Cardiac muscle cell (in vitro differentiated cells and primary cell): ENCODE results near the gene CDC42EP1. TPM values are rescaled to one million over a fixed set of nuclear protein-coding genes. Genes with fewer than 3 reads are reported as not detected.
"Not testable (repeated sequence)": the region's sequence is repeated elsewhere in the genome, so short reads cannot be mapped to it uniquely, and the experiment has no call there.

Experiments
- DNase-seq, 2 donors: peaks; one replicate each; pipeline versions ENCODE4 v3.0.0 to v3.0.0-alpha.2; 2010 to 2017; ENCODE audit warnings: low read depth in 1 of 2, low spot score in 1 of 2
- H3K27ac ChIP-seq: fragments of 200-600 bp; sonication (generic); 2 replicates; pipeline ENCODE4 v1.5.1; 2016
- H3K27me3 ChIP-seq: fragments of 200-600 bp; sonication (generic); 2 replicates; pipeline ENCODE4 v1.6.0; 2016; ENCODE audit warnings: control low read depth
- H3K36me3 ChIP-seq: fragments of 200-600 bp; sonication (generic); 2 replicates; pipeline ENCODE4 v1.5.1; 2016; ENCODE audit warnings: control low read depth
- H3K4me1 ChIP-seq: fragments of 200-600 bp; sonication (generic); 2 replicates; pipeline ENCODE4 v1.8.1; 2017; ENCODE audit warnings: low read depth, mild to moderate bottlenecking, mixed run types
- H3K4me3 ChIP-seq: fragments of 200-600 bp; sonication (generic); 2 replicates; pipeline ENCODE4 v1.5.1; 2016; ENCODE audit warnings: mild to moderate bottlenecking
- H3K9me3 ChIP-seq: fragments of 200-600 bp; sonication (generic); 2 replicates; pipeline ENCODE4 v1.5.1; 2017; ENCODE audit warnings: low read depth, mild to moderate bottlenecking, control low read depth
- CTCF ChIP-seq: IDR thresholded peaks from 2 replicates; pipeline ENCODE4 v1.5.1; 2012; ENCODE audit warnings: low read depth, mild to moderate bottlenecking, low read length
- polyA plus RNA-seq: library from polyadenylated mRNA; unstranded; fragments of >200 nt; fragmentation: Nextera tagmentation; extraction: Ambion mirVana; gene quantifications from 2 replicates; pipeline ENCODE4 v1.2.1, GENCODE V29; 2016
- total RNA-seq: library from RNA; depleted of rRNA; stranded (reverse); fragments of >200 nt; gene quantifications from 2 replicates; pipeline ENCODE4 v1.2.3, GENCODE V29; 2016

The CDC42EP1 gene
- total and polyA plus RNA-seq, 2 experiments from 2014 or later = 10.9 to 12.7 TPM

- Histone ChIP-seq H3K36me3 (no peaks in the 10 kb centered on the region), H3K27me3 (no peaks in the 10 kb centered on the region), H3K4me3 (peak overlapping the region; percentile 55), H3K27ac (peak overlapping the region; percentile 97), H3K4me1 (peaks cover 10% of the 10 kb centered on the region), H3K9me3 (no peaks in the 10 kb centered on the region)
- no peak for TF ChIP-seq CTCF
- no peak for DNase-seq
These were observed 47.7 kb downstream of the CDC42EP1 start for GRCh38 chr22:37607935-37608476.

- peak within 1 kb of the TSS; percentile 55 for H3K4me3 ChIP-seq
- H3K4me1 ChIP-seq = peaks cover 10% of the 10 kb centered on the region
- peak; percentile 95 to 98 for DNase-seq
- H3K9me3 ChIP-seq = no peaks in the 10 kb centered on the region
- no peaks in the 10 kb centered on the region for H3K36me3 ChIP-seq
- no peak for TF ChIP-seq CTCF
- no peaks in the 10 kb centered on the region for H3K27me3 ChIP-seq
- H3K27ac ChIP-seq = peak within 1 kb of the TSS; percentile 97
These were observed 48.4 kb downstream of the CDC42EP1 start, which contains the start of gene GGA1 for GRCh38 chr22:37608477-37609239. GGA1 (plus strand) TSS chr22:37608834; CDS start chr22:37608861, 27 bp downstream.

DNA sequence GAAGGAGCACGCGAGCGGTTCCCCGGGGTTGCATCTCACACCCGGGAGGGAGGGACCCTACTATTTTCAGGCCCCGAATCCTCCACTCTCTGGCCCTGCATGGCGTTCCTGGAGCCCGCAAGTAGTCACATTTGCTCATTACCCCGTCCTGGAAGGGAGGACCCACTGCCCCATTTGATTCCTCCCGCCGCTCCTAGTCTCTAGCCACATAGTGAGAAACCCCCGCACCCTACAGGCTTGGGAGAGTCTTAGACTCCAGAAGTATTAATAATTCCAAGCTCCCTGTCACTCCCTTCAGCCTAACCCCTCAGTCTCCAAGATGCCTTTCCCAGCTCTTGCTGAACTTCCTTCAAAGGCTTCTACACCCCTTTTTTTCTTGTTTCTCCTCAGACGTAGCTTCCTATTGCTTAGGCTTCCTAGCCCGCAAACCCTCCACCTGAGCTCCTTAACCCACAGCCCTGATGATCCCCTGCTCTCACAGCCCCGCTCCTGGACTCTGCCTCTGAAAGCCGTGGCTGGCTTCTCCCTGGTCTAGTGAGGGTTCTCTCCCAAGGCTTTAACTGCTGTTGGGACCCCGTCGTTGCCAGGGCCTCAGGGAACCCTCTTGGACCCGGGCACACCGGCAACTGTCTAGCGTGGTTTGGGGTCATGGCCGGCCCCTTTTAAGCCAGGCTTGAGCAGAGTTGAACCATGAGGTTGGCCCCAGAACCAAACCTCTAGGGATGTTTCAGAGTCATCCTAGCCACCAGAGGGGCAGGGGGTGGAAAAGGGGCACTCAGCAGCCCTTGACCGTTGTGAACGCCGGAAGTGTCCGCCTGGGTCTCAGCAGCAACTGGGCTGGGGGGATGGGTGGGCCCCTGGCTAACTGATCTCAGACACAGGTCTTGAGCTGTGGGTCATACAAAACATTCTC, 49.2 kb downstream of the CDC42EP1 start:
- Histone ChIP-seq H3K9me3 (no peaks in the 10 kb centered on the region), H3K36me3 (no peaks in the 10 kb centered on the region), H3K27me3 (no peaks in the 10 kb centered on the region), H3K4me3 (peak overlapping the region; percentile 55), H3K4me1 (peaks cover 10% of the 10 kb centered on the region), H3K27ac (peak overlapping the region; percentile 97)
- TF ChIP-seq CTCF = no peak
- DNase-seq = no peak

DNA sequence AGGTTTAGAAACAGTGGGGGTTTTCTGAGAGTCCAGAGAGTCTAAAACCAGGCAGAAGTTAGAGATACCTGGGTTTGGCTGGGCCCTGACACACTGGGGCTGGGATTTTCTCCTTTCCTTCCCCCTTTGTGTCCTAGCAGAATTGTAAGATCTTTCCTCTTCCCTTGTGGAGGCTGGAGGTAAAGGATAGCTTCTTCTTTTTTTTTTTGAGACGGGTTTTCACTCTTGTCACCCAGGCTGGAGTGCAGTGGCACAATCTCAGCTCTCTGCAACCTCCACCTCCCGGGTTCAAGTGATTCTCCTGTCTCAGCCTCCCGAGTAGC, 49.8 kb downstream of the CDC42EP1 start:
- not testable (repeated sequence) for DNase-seq

GRCh38 chr22:37610480-37611129, 50.3 kb downstream of the CDC42EP1 start:
- no peak for DNase-seq
- H3K27me3 ChIP-seq = no peaks in the 10 kb centered on the region
- H3K4me1 ChIP-seq = peaks cover 10% of the 10 kb centered on the region
- no peak overlapping the region for H3K4me3 ChIP-seq
- no peaks in the 10 kb centered on the region for H3K36me3 ChIP-seq
- H3K9me3 ChIP-seq = no peaks in the 10 kb centered on the region
- no peak for TF ChIP-seq CTCF
- no peak overlapping the region for H3K27ac ChIP-seq

More for the DNA sequence above, 49.8 kb downstream of the CDC42EP1 start:
- H3K27me3 ChIP-seq, H3K36me3 ChIP-seq, H3K9me3 ChIP-seq: not testable (repeated sequence)
- Histone ChIP-seq H3K4me3 (peak overlapping the region; percentile 55), H3K4me1 (peaks cover 10% of the 10 kb centered on the region), H3K27ac (peak overlapping the region; percentile 97)
